Gastrocnemius medialis (tissue), 4 donors: ENCODE measurements around the gene RGMA. TPM values are rescaled to one million over a fixed set of nuclear protein-coding genes. Genes with fewer than 3 reads are reported as not detected.
A peak's percentile ranks its signal among the peaks of the same experiment; 100 is the strongest.

Experiments
- ATAC-seq, 2 donors: fragments of 150-250 bp; one replicate each; pipeline ENCODE4 v1.9.1; 2016
- DNase-seq, 2 donors: peaks; one replicate each; pipeline ENCODE4 v3.0.0-alpha.2; 2019
- H3K27ac ChIP-seq, 4 donors: fragments of 200-600 bp; sonication (generic); 1 replicate in 1 of 4; 2 replicates in 3 of 4; pipeline ENCODE4 v1.5.1; 2016 to 2018; ENCODE audit warnings: mild to moderate bottlenecking in 2 of 4, moderate library complexity in 1 of 4
- H3K27me3 ChIP-seq, 3 donors: fragments of 200-600 bp; sonication (generic) in 2 of 3; 1 replicate in 1 of 3; 2 replicates in 2 of 3; pipeline versions ENCODE4 v1.5.1 to v1.6.0; 2016 to 2019; ENCODE audit warnings: mild to moderate bottlenecking in 1 of 3, moderate library complexity in 1 of 3
- H3K36me3 ChIP-seq, 2 donors: fragments of 200-600 bp; sonication (generic) in 1 of 2; one replicate each; pipeline ENCODE4 v1.5.1; 2017 to 2018
- H3K4me1 ChIP-seq, 2 donors: fragments of 200-600 bp; sonication (generic) in 1 of 2; one replicate each; pipeline ENCODE4 v1.5.1; 2016 to 2017; ENCODE audit warnings: mild to moderate bottlenecking in 2 of 2
- H3K4me3 ChIP-seq, 4 donors: fragments of 200-600 bp; sonication (generic) in 3 of 4; 1 replicate in 1 of 4; 2 replicates in 3 of 4; pipeline ENCODE4 v1.5.1; 2016 to 2019; ENCODE audit warnings: mild to moderate bottlenecking in 2 of 4
- H3K9me3 ChIP-seq, 3 donors: fragments of 200-600 bp; sonication (generic) in 2 of 3; 1 replicate in 1 of 3; 2 replicates in 2 of 3; pipeline ENCODE4 v1.5.1; 2016 to 2019
- CTCF ChIP-seq, 5 experiments: fragments of 450-650 bp in 3 of 5; fragments of 200-600 bp in 2 of 5; sonication (generic) in 2 of 5; IDR thresholded peaks in 4 of 5; conservative IDR thresholded peaks in 1 of 5; 1 replicate in 4 of 5; 2 replicates in 1 of 5; pipeline ENCODE4 v1.5.1; 2016 to 2019; ENCODE audit warnings: antibody characterized with exemption in 5 of 5, mild to moderate bottlenecking in 3 of 5, moderate library complexity in 3 of 5
- POLR2A ChIP-seq, 2 donors: fragments of 450-650 bp; IDR thresholded peaks; one replicate each; pipeline ENCODE4 v1.6.1; 2017; ENCODE audit warnings: antibody characterized with exemption in 2 of 2, mild to moderate bottlenecking in 2 of 2, moderate library complexity in 2 of 2
- in situ Hi-C, 4 donors: fragments of 200-750 bp; cut with MboI; loops; one replicate each; pipeline versions ENCODE4 v1.15.0 to v1.8.0; 2017; ENCODE audit warnings: low sequenced_read_pairs in 4 of 4
- intact Hi-C: fragments of 100-400 bp; cut with DNase I; formaldehyde crosslinking; loops from one replicate; pipeline ENCODE4 v1.15.1; 2023; ENCODE audit warnings: low total_unique reads
- total RNA-seq, 4 donors: library from RNA; depleted of rRNA; stranded (reverse); fragments of >200 nt; gene quantifications; one replicate each; pipeline versions ENCODE4 v1.1.0 to v1.2.3, GENCODE V29; 2016

Gene RGMA, protein sequence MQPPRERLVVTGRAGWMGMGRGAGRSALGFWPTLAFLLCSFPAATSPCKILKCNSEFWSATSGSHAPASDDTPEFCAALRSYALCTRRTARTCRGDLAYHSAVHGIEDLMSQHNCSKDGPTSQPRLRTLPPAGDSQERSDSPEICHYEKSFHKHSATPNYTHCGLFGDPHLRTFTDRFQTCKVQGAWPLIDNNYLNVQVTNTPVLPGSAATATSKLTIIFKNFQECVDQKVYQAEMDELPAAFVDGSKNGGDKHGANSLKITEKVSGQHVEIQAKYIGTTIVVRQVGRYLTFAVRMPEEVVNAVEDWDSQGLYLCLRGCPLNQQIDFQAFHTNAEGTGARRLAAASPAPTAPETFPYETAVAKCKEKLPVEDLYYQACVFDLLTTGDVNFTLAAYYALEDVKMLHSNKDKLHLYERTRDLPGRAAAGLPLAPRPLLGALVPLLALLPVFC
- total RNA-seq = 100 to 1,000 TPM; 150 to 290 (median 184) TPM

DNA sequence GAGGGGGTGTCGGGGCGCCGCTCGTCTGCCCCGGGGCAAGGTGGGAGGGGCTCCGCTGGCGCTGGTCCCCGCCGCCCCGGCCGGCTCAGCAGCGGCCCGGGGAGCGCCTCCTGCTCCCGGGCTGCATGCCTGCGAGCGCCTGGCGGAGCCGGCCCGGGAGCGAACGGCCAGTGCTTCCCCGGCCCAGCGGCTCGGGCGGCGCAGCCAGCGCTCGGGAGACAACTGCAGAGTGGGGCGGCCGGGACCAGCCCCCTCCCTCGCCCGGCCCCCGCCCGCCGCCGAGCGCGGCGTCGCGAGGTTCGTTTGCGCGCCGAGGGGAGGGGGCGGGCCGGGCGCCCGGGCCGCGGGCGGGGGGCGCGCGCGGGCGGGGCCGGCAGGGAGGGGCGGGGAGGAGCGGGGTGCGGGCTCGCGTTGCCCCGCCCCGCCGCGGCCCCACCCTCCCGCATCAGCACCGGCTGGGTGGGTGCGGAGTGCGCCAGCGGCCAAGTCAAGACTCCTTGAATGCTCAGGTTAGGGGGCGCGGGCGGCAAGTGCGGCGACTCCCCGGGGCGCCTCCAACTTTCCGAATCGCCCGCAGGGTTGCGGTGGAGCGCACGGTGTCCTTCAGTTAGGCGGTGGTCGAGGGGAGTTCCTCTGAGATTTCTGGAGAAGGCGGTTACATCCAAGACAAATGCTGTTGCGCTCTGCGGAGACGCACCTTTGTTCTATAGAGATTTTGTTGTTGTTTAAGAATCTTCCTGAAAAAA lies at the start of gene RGMA:
TSS of gene RGMA (minus strand) at position 231 of the 746 bp plus-strand sequence. CDS start 279 bp downstream, outside the sequence.
- H3K27me3 ChIP-seq = no peaks in the 10 kb centered on the region
- peak within 1 kb of the TSS; percentile 76 to 97 (median 80) for H3K4me3 ChIP-seq
- H3K27ac ChIP-seq = peak within 1 kb of the TSS; percentile 91 to 96 (median 93)
- intact Hi-C loops (loop anchor here (1.0 to 5.0 kb wide), 7 partner anchors 59 to 528 kb away; partner anchors contain the start of gene CHD2), in situ Hi-C loops (loop anchor here in 1 of 4 donors (25.0 kb wide), 1 partner anchor 373 kb away; no protein-coding TSS in a partner anchor)
- TF ChIP-seq CTCF (IDR thresholded peaks at IDR 0.05 in 4 of 5, conservative IDR thresholded peaks at IDR 0.05 in 1 of 5) (no peak), POLR2A (IDR thresholded peaks at IDR 0.05) (peak; percentile 45 to 80)
- no peaks in the 10 kb centered on the region for H3K9me3 ChIP-seq
- peak in 1 of 2 donors; percentile 68 for DNase-seq
- peak; percentile 23 to 36 for ATAC-seq
- peaks cover 44 to 46% of the 10 kb centered on the region in 2 donors for H3K4me1 ChIP-seq
- H3K36me3 ChIP-seq = no peaks in the 10 kb centered on the region

DNA sequence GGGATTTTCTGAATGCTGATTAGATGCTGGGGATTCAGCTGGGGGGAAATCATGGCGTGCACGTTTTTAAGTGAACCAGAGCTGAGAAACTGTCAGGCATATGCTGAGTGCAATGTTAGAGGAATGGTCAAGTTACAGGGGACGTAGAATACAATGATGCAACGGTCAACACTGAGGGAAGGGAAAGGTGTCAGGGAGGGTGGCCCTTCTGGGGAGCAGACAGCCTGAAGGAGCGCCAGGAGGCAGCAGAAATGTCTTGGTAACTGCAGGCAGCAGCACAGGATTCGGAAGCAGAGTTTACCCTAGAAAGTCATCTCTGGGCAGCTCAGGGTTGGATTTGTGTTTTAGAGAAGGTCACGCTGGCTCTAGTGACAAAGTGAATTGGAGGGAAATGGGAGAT lies 47.6 kb upstream of the RGMA start:
- DNase-seq (no peak), ATAC-seq (no peak)
- Histone ChIP-seq H3K4me3 (no peak overlapping the region), H3K4me1 (no peaks in the 10 kb centered on the region), H3K27me3 (no peaks in the 10 kb centered on the region), H3K36me3 (no peaks in the 10 kb centered on the region), H3K27ac (no peak overlapping the region), H3K9me3 (no peaks in the 10 kb centered on the region)
- TF ChIP-seq CTCF (IDR thresholded peaks at IDR 0.05 in 4 of 5, conservative IDR thresholded peaks at IDR 0.05 in 1 of 5) = no peak
- TF ChIP-seq POLR2A (IDR thresholded peaks at IDR 0.05) = no peak
- in situ Hi-C loops (no loop called here), intact Hi-C loops (no loop called here)

GRCh38 chr15:93135997-93136397 lies 47.0 kb upstream of the RGMA start:
- no peaks in the 10 kb centered on the region for H3K36me3 ChIP-seq

DNA sequence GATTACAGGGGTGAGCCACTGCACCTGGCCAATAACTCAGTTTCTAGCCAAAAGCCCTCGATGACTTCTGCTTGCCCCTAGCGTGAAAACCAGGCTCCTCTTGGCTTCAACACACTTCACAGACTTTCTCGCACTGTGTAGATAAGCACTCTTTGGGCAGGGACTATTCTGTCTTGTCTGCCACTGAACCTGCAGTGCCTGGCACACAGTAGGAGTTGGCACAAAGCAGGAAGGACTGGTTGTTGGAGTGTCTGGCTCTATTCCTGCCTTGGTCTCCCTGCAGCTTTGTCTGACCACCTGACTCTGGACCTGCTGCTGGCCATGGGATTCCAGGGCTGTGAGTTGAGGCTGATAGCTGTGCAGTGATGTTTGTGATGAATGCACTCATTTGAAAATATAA lies 46.4 kb upstream of the RGMA start:
- no peak overlapping the region for H3K27ac ChIP-seq
- intact Hi-C loops = no loop called here
- no peak for DNase-seq
- no peaks in the 10 kb centered on the region for H3K4me1 ChIP-seq
- no peak for ATAC-seq
- no peak overlapping the region for H3K4me3 ChIP-seq
- in situ Hi-C loops = no loop called here
- H3K36me3 ChIP-seq = no peaks in the 10 kb centered on the region
- TF ChIP-seq POLR2A (IDR thresholded peaks at IDR 0.05) = no peak
- TF ChIP-seq CTCF (IDR thresholded peaks at IDR 0.05 in 4 of 5, conservative IDR thresholded peaks at IDR 0.05 in 1 of 5) = no peak
- no peaks in the 10 kb centered on the region for H3K9me3 ChIP-seq
- H3K27me3 ChIP-seq = no peaks in the 10 kb centered on the region

More at GRCh38 chr15:93135997-93136397, 47.0 kb upstream of the RGMA start:
- no peak for TF ChIP-seq CTCF (IDR thresholded peaks at IDR 0.05 in 4 of 5, conservative IDR thresholded peaks at IDR 0.05 in 1 of 5)
- TF ChIP-seq POLR2A (IDR thresholded peaks at IDR 0.05) = no peak
- Histone ChIP-seq H3K4me3 (no peak overlapping the region), H3K27me3 (no peaks in the 10 kb centered on the region), H3K4me1 (no peaks in the 10 kb centered on the region), H3K9me3 (no peaks in the 10 kb centered on the region), H3K27ac (no peak overlapping the region)
- DNase-seq = no peak
- intact Hi-C loops = no loop called here
- in situ Hi-C loops = no loop called here
- no peak for ATAC-seq
